ENCODE measurements around the gene RGS1. TPM values are rescaled to one million over a fixed set of nuclear protein-coding genes. Genes with fewer than 3 reads are reported as not detected.

RGS1 gene
- total RNA-seq, 2 experiments from 2014 or later, result 0.79 TPM; not detected in 1

DNA sequence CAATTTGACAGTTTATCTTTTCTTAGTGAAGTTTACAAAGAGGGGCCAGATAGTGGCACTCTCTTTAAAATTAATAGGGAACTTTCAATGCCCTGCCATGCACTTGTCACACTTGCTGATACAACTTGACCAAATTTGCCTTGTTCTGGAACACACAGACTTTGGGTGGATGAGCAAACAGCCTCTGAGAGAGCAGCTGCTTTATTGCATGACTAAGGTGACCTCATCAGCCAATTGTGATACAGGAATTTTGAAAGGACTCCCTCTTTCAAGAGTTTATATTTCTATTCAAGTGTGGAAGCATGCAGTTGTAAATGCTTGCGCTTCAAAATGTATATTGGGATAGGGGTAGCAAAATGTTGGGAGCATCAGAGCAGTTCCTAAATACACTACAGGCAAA lies 2.1 kb upstream of the RGS1 start:
- Histone ChIP-seq H2AFZ (ENCODE audit: low read length) (no peak overlapping the region), H3K36me3 (ENCODE audit: insufficient read depth, low read length) (no peaks in the 10 kb centered on the region), H3K27ac (ENCODE audit: low read depth, low read length, poor library complexity, severe bottlenecking) (no peak overlapping the region), H4K20me1 (ENCODE audit: insufficient read depth, low read length) (no peaks in the 10 kb centered on the region), H3K79me2 (ENCODE audit: insufficient read depth, low read depth, low read length) (no peaks in the 10 kb centered on the region), H3K4me3 (ENCODE audit: low read depth, low read length, poor library complexity, severe bottlenecking) (no peak overlapping the region), H3K9me3 (ENCODE audit: low read length) (no peaks in the 10 kb centered on the region), H3K4me1 (ENCODE audit: insufficient read depth, low read length, poor library complexity, severe bottlenecking) (peaks cover 4% of the 10 kb centered on the region), H3K4me2 (ENCODE audit: low read length) (no peak overlapping the region), H3K9me2 (ENCODE audit: insufficient read depth, low read length) (no peaks in the 10 kb centered on the region)
- intact Hi-C loops (cut with micrococcal nuclease; ENCODE audit: unreplicated experiment), result loop anchor here (5.0 kb wide), 1 partner anchor 81 kb away; no protein-coding TSS in a partner anchor
- no peak for DNase-seq (ENCODE audit: low spot score)
- BruUV-seq (replicated peaks), result no TSS peak
- ChIA-PET POLR2A (interaction anchor here (0.5 to 1.4 kb wide), 2 partner anchors 11 to 1763 kb away, joined by 4 read pairs; no protein-coding TSS in a partner anchor), CTCF (ENCODE audit: unreplicated experiment) (no interaction called here)
- TF ChIP-seq, protein P1, sequence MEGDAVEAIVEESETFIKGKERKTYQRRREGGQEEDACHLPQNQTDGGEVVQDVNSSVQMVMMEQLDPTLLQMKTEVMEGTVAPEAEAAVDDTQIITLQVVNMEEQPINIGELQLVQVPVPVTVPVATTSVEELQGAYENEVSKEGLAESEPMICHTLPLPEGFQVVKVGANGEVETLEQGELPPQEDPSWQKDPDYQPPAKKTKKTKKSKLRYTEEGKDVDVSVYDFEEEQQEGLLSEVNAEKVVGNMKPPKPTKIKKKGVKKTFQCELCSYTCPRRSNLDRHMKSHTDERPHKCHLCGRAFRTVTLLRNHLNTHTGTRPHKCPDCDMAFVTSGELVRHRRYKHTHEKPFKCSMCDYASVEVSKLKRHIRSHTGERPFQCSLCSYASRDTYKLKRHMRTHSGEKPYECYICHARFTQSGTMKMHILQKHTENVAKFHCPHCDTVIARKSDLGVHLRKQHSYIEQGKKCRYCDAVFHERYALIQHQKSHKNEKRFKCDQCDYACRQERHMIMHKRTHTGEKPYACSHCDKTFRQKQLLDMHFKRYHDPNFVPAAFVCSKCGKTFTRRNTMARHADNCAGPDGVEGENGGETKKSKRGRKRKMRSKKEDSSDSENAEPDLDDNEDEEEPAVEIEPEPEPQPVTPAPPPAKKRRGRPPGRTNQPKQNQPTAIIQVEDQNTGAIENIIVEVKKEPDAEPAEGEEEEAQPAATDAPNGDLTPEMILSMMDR (conservative IDR thresholded peaks at IDR 0.05; ENCODE audit: low read length), result no peak
- no peak for TF ChIP-seq EZH2phosphoT487 (IDR thresholded peaks at IDR 0.05; ENCODE audit: borderline replicate concordance, low read depth, low read length)

DNA sequence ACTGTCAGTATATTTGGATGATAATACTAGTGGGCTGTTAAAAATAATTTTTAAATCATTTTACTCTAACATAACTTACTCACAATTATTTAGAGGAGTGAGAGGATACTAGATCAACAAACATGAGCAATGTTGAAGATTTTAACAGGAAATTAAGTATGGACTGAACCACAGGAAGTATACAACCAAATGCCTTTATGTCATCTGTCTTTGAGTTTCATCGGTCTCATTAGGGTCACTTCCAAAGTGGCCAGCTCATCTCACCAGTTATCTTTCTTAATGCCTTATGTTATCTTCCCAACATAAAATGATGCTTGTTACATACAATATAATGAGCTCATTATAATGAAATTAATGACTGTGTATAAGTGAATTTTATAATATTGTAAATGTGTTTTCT lies 1.5 kb upstream of the RGS1 start:
- ChIA-PET POLR2A (interaction anchor here (0.5 to 1.4 kb wide), 4 partner anchors 12 to 1763 kb away, joined by 3 to 4 read pairs (median 4); no protein-coding TSS in a partner anchor), CTCF (ENCODE audit: unreplicated experiment) (no interaction called here)
- H3K4me2 ChIP-seq (ENCODE audit: low read length), result no peak overlapping the region
- H2AFZ ChIP-seq (ENCODE audit: low read length), result no peak overlapping the region
- intact Hi-C loops (cut with micrococcal nuclease; ENCODE audit: unreplicated experiment), result loop anchor here (5.0 kb wide), 1 partner anchor 82 kb away; no protein-coding TSS in a partner anchor
- no peak for DNase-seq (ENCODE audit: low spot score)
- H3K9me3 ChIP-seq (ENCODE audit: low read length), result no peaks in the 10 kb centered on the region
- no peaks in the 10 kb centered on the region for H3K9me2 ChIP-seq (ENCODE audit: insufficient read depth, low read length)
- H3K4me3 ChIP-seq (ENCODE audit: low read depth, low read length, poor library complexity, severe bottlenecking), result no peak overlapping the region
- H4K20me1 ChIP-seq (ENCODE audit: insufficient read depth, low read length), result no peaks in the 10 kb centered on the region
- H3K36me3 ChIP-seq (ENCODE audit: insufficient read depth, low read length), result no peaks in the 10 kb centered on the region
- H3K27ac ChIP-seq (ENCODE audit: low read depth, low read length, poor library complexity, severe bottlenecking), result no peak overlapping the region
- TF ChIP-seq, protein P1 (conservative IDR thresholded peaks at IDR 0.05; ENCODE audit: low read length), result no peak
- H3K4me1 ChIP-seq (ENCODE audit: insufficient read depth, low read length, poor library complexity, severe bottlenecking), result peaks cover 4% of the 10 kb centered on the region
- H3K79me2 ChIP-seq (ENCODE audit: insufficient read depth, low read depth, low read length), result no peaks in the 10 kb centered on the region
- no TSS peak for BruUV-seq (replicated peaks)

Data from OCI-LY7 (cell line).